ENCODE data around the gene HIVEP2. TPM values are rescaled to one million over a fixed set of nuclear protein-coding genes. Genes with fewer than 3 reads are reported as not detected.
A peak's percentile ranks its signal among the peaks of the same experiment; 100 is the strongest.

HIVEP2 gene
- polyA plus RNA-seq, 3 donors, result 0.16 to 1.4 (median 0.64) TPM

DNA sequence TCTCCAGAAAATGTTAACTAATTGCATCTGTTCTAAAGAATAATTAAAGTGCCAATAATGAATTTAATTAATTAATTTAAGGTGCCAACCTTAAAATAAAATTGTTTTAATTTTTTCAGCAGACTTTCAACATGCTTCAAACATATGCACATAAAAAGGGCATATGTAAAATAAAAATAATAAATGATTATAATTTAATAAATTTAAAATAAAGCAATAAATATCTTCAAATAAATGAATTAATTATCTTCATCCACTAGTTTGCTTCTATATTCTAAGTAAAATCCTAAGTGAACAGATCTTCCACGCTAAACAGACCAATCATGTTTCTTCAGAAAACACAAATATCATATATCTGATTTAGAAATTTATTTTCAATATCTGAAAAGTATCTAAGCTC, 119.2 kb downstream of the HIVEP2 start:
- Mint-ChIP-seq H3K4me1 (peaks cover 8% of the 10 kb centered on the region), H3K36me3 (peaks cover 0 to 2% of the 10 kb centered on the region in 2 donors), H3K27ac (no peak overlapping the region), H3K27me3 (ENCODE audit: low read depth in 3 of 3) (peaks cover 0 to 2% (median 0%) of the 10 kb centered on the region in 3 donors), H3K4me3 (no peak overlapping the region), H3K9me3 (peaks cover 0 to 7% (median 0%) of the 10 kb centered on the region in 7 donors)
- Histone ChIP-seq H3K36me3 (replicated peaks in 1 of 2; ENCODE audit: control insufficient read depth in 1 of 2, insufficient read depth in 2 of 2, low read length in 2 of 2) (no peaks in the 10 kb centered on the region), H3K9me3 (replicated peaks in 1 of 2; ENCODE audit: control insufficient read depth in 1 of 2, insufficient read depth in 1 of 2, low read length in 2 of 2) (no peaks in the 10 kb centered on the region), H3K27me3 (ENCODE audit: control insufficient read depth in 2 of 2, insufficient read depth in 2 of 2, low read length in 2 of 2) (no peaks in the 10 kb centered on the region), H3K9ac (ENCODE audit: insufficient read depth, low read length, poor library complexity, severe bottlenecking) (no peak overlapping the region), H4K20me1 (ENCODE audit: insufficient read depth, low read length) (no peaks in the 10 kb centered on the region), H3K4me2 (replicated peaks; ENCODE audit: extremely low read depth, low read length, poor library complexity, severe bottlenecking) (no peak overlapping the region), H3K4me1 (ENCODE audit: control insufficient read depth in 1 of 2, insufficient read depth in 2 of 2, low read length in 2 of 2) (no peaks in the 10 kb centered on the region), H3K27ac (ENCODE audit: low read depth in 1 of 2, low read length in 2 of 2) (no peak overlapping the region), H3K79me2 (ENCODE audit: insufficient read depth, low read length) (no peaks in the 10 kb centered on the region), H2AFZ (ENCODE audit: insufficient read depth, low read depth, low read length, poor library complexity, severe bottlenecking) (no peak overlapping the region), H3K4me3 (replicated peaks in 1 of 3; ENCODE audit: low read depth in 2 of 3, low read length in 3 of 3) (no peak overlapping the region)
- no CpG with 5 or more reads among the region's 1 CpG for WGBS (ENCODE audit: insufficient coverage)
- no peak for DNase-seq
- TF ChIP-seq, protein P1, sequence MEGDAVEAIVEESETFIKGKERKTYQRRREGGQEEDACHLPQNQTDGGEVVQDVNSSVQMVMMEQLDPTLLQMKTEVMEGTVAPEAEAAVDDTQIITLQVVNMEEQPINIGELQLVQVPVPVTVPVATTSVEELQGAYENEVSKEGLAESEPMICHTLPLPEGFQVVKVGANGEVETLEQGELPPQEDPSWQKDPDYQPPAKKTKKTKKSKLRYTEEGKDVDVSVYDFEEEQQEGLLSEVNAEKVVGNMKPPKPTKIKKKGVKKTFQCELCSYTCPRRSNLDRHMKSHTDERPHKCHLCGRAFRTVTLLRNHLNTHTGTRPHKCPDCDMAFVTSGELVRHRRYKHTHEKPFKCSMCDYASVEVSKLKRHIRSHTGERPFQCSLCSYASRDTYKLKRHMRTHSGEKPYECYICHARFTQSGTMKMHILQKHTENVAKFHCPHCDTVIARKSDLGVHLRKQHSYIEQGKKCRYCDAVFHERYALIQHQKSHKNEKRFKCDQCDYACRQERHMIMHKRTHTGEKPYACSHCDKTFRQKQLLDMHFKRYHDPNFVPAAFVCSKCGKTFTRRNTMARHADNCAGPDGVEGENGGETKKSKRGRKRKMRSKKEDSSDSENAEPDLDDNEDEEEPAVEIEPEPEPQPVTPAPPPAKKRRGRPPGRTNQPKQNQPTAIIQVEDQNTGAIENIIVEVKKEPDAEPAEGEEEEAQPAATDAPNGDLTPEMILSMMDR (IDR thresholded peaks at IDR 0.05), result no peak
- intact Hi-C loops (cut with micrococcal nuclease), result no loop called here

GRCh38 chr6:142824426-142824825, 120.5 kb downstream of the HIVEP2 start:
- no peaks in the 10 kb centered on the region for H3K9me3 ChIP-seq (replicated peaks in 1 of 2; ENCODE audit: control insufficient read depth in 1 of 2, insufficient read depth in 1 of 2, low read length in 2 of 2)
- peaks cover 0 to 2% of the 10 kb centered on the region in 2 donors for H3K36me3 Mint-ChIP-seq
- TF ChIP-seq, protein P1 (IDR thresholded peaks at IDR 0.05), result no peak
- no peak overlapping the region for H3K4me2 ChIP-seq (replicated peaks; ENCODE audit: extremely low read depth, low read length, poor library complexity, severe bottlenecking)
- H3K27me3 ChIP-seq (ENCODE audit: control insufficient read depth in 2 of 2, insufficient read depth in 2 of 2, low read length in 2 of 2), result no peaks in the 10 kb centered on the region
- H3K79me2 ChIP-seq (ENCODE audit: insufficient read depth, low read length), result no peaks in the 10 kb centered on the region
- peaks cover 0 to 7% (median 0%) of the 10 kb centered on the region in 7 donors for H3K9me3 Mint-ChIP-seq
- no peaks in the 10 kb centered on the region for H4K20me1 ChIP-seq (ENCODE audit: insufficient read depth, low read length)
- H3K4me3 ChIP-seq (replicated peaks in 1 of 3; ENCODE audit: low read depth in 2 of 3, low read length in 3 of 3), result no peak overlapping the region
- no peak overlapping the region for H2AFZ ChIP-seq (ENCODE audit: insufficient read depth, low read depth, low read length, poor library complexity, severe bottlenecking)
- peak overlapping the region in 1 of 7 donors; percentile 42 for H3K27ac Mint-ChIP-seq
- no peaks in the 10 kb centered on the region for H3K36me3 ChIP-seq (replicated peaks in 1 of 2; ENCODE audit: control insufficient read depth in 1 of 2, insufficient read depth in 2 of 2, low read length in 2 of 2)
- WGBS (ENCODE audit: insufficient coverage), result 100% methylated on average over 1 of the region's 3 CpGs
- H3K9ac ChIP-seq (ENCODE audit: insufficient read depth, low read length, poor library complexity, severe bottlenecking), result no peak overlapping the region
- DNase-seq, result no peak
- H3K4me1 Mint-ChIP-seq, result peaks cover 11% of the 10 kb centered on the region
- no peaks in the 10 kb centered on the region for H3K27me3 Mint-ChIP-seq (ENCODE audit: low read depth in 3 of 3)
- H3K27ac ChIP-seq (ENCODE audit: low read depth in 1 of 2, low read length in 2 of 2), result no peak overlapping the region
- intact Hi-C loops (cut with micrococcal nuclease), result no loop called here
- H3K4me3 Mint-ChIP-seq, result no peak overlapping the region
- peaks cover 7 to 9% of the 10 kb centered on the region in 2 donors for H3K4me1 ChIP-seq (ENCODE audit: control insufficient read depth in 1 of 2, insufficient read depth in 2 of 2, low read length in 2 of 2)
